ENCODE measurements around the gene OR4E2.
A peak's percentile ranks its signal among the peaks of the same experiment; 100 is the strongest.

The OR4E2 gene

DNA sequence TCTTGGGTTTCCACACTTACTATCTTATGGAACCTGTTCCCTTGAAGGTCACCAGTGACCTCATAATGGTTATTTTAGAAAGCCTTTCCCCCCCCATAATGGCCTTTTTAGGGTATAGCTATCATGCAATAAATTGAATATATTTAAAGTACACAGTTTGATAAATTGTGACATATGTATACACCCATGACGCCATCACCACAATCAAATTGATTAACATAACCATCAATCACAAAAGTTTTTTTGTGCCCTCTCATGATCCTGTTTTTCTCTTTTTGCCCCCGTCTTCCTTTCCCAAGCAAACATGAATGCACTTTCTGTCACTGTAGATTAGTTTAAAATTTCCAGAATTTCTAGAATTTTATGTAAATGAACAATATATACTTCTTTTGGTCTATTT, 48.7 kb downstream of the OR4E2 start:
- TF ChIP-seq, protein P1, sequence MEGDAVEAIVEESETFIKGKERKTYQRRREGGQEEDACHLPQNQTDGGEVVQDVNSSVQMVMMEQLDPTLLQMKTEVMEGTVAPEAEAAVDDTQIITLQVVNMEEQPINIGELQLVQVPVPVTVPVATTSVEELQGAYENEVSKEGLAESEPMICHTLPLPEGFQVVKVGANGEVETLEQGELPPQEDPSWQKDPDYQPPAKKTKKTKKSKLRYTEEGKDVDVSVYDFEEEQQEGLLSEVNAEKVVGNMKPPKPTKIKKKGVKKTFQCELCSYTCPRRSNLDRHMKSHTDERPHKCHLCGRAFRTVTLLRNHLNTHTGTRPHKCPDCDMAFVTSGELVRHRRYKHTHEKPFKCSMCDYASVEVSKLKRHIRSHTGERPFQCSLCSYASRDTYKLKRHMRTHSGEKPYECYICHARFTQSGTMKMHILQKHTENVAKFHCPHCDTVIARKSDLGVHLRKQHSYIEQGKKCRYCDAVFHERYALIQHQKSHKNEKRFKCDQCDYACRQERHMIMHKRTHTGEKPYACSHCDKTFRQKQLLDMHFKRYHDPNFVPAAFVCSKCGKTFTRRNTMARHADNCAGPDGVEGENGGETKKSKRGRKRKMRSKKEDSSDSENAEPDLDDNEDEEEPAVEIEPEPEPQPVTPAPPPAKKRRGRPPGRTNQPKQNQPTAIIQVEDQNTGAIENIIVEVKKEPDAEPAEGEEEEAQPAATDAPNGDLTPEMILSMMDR (IDR thresholded peaks at IDR 0.05) = no peak

DNA sequence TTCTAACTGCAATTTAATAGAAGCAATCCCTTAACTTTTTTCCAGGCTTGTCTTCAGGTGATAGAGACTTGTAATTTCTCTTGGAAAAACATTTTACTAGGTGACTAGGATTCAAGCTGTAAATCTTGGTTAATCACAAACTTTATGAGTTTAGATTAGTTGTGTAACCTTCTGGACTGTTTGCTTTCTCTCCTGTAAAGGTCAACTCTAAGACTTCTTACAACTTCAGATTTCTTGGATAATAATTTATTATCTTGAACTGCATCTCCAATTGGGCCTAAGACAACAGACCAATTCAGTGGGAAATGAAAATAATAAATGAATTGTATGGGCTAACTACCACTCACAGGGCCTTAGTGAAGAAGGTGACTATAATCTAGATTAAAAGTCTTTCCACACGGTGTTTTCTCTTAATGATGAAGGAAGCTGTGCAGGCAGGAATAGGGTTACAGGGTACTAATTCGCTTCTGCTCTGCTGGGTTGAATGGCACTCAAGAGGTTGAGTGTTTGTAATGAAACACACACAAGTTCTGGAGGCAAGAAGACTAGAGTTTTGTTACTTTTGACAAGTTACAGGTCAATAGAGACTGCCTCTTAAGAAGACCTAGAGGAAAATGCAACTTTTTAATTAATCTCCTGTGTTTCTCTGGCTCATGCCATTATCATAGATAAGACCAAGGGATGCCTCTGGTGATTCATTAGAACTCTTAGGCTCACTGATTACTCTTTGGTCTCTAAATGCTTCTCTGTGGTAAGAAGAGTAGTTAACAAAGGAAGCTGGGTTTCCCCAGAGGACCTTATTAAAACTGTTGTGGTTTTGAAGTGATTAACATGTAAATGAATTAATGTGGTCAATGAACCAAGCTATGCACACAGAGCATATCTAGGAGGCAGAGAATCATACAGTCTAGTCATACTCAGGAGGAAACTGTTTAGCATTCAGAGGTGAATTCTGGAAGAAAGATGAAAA, 50.0 kb downstream of the OR4E2 start:
- TF ChIP-seq, protein P1 (IDR thresholded peaks at IDR 0.05) = no peak

DNA sequence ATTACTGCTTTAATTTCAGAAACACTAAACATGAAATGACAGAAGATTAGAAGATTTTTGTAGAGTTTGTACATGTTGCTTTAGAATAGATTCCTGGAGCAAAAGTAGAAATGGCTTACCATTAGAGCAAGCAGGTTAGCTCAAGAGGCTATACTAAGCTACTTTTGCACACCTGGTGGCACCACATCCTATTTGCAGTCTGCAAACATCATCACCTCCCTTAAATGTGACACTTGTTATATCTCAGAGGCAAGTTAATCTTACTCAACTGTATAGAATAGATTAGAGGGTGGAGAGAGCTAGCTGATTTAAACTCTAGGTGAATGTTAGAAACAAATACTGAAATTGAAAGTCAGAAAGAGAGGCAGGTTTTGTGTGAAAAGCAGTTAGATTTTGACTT, 50.7 kb downstream of the OR4E2 start:
- TF ChIP-seq, protein P1 (IDR thresholded peaks at IDR 0.05) = no peak

DNA sequence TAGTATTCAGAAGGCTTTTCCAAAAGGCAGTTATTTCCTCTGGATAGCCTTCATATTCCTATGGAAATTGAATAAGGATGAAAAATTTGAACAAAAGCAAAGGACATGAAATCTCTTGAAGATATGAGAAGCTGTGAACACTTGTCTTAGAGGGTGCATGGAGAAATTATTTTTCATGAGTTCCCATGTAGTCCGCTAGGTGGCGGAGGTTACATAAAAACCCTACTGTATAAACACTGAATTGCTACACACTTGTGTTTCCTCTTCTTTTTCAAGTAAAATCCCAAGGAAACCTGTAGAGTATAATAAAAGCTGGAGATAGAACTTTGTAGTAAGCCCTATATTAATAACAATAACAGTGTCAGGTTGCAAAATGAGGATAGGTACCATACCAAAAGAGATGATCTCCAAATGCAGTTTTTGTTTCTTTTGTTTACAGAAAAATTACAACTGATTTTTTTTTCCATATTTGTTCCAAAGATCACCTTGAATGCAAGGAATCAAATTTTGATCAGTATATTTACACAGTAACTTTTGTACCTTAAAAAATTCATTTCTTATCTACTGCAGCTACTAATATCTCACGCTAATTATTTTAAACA, 57.8 kb downstream of the OR4E2 start:
- TF ChIP-seq, protein P1 (IDR thresholded peaks at IDR 0.05) = peak; percentile 78

DNA sequence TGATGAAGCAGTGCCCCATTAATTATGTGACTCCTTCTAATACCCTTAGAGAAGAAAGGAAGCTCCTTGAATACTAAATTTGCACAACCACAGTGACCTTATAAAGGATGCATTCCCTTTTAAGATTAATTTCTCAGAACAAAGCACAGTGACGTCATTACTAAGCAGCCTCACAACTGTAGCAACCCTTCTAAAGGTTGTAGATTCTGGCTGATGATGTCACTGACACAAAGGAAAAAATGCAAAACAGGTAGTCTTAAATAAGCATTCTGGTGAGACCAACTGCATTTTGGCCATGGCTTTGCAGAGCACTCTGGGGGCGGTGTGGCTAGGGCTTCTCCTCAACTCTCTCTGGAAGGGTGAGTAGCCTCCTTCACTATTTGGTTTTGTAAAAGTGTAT, 58.4 kb downstream of the OR4E2 start:
- TF ChIP-seq, protein P1 (IDR thresholded peaks at IDR 0.05) = no peak

DNA sequence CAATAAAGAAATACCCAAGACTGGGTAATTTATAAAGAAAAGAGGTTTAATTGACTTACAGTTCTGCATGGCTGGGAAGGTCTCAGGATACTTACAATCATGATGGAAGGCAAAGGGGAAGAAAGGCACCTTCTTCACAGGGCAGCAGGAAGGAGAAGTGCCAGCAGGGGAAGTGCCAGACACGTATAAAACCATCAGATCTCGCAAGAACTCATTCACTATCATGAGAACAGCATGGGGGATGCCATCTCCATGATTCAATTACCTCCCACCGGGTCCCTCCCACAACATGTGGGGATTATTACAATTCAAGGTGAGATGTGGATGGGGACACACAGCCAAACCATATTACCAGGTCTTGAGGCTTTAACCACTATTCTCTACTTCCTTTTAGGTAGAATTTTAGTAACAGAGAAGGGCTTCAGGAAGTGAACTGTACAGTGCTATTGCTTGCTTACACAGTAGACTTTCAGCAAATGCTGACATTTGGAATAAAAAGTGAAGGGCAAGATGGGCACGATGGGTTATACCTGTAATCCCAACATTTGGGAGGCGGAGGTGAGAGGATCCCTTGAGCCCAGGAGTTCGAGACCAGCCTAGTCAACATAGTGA, 60.8 kb downstream of the OR4E2 start:
- TF ChIP-seq, protein P1 (IDR thresholded peaks at IDR 0.05) = no peak

Measured in LNCAP (cell line).